Adrenal gland (tissue), 12 donors: ENCODE data around the gene DLG2. TPM values are rescaled to one million over a fixed set of nuclear protein-coding genes. Genes with fewer than 3 reads are reported as not detected.

Source experiments
- DNase-seq, 7 donors: peaks; one replicate each; pipeline ENCODE4 v3.0.0-alpha.2; 2019 to 2020
- H3K27ac ChIP-seq, 5 donors: fragments of 200-600 bp; sonication (generic) in 4 of 5; 1 replicate in 3 of 5; 2 replicates in 2 of 5; pipeline versions ENCODE4 v1.5.1 to v1.8.0; 2016 to 2020; ENCODE audit warnings: mild to moderate bottlenecking in 1 of 5
- H3K27me3 ChIP-seq: fragments of 200-600 bp; 2 replicates; pipeline ENCODE4 v1.8.0; 2021
- H3K36me3 ChIP-seq, 2 donors: fragments of 200-600 bp; replicated peaks in 1 of 2; 1 replicate in 1 of 2; 2 replicates in 1 of 2; pipeline versions ENCODE4 v1.5.1 to v1.8.0; 2018 to 2022
- H3K4me1 ChIP-seq, 2 donors: fragments of 200-600 bp; replicated peaks in 1 of 2; 1 replicate in 1 of 2; 2 replicates in 1 of 2; pipeline versions ENCODE4 v1.5.1 to v1.8.0; 2018 to 2021
- H3K4me3 ChIP-seq, 4 donors: fragments of 200-600 bp; sonication (generic) in 3 of 4; one replicate each; pipeline ENCODE4 v1.5.1; 2016 to 2018
- H3K9me3 ChIP-seq, 3 donors: fragments of 200-600 bp; sonication (generic) in 1 of 3; replicated peaks in 1 of 3; 1 replicate in 2 of 3; 2 replicates in 1 of 3; pipeline versions ENCODE4 v1.5.1 to v1.8.0; 2016 to 2021
- CTCF ChIP-seq, 6 experiments: fragments of 450-650 bp in 4 of 6; fragments of 200-600 bp in 2 of 6; sonication (generic) in 1 of 6; IDR thresholded peaks; 1 replicate in 5 of 6; 2 replicates in 1 of 6; pipeline versions ENCODE4 v1.5.1 to v1.8.0; 2016 to 2021; ENCODE audit warnings: antibody characterized with exemption in 6 of 6, mild to moderate bottlenecking in 2 of 6, moderate library complexity in 1 of 6
- POLR2A ChIP-seq, 2 donors: fragments of 450-650 bp; IDR thresholded peaks; one replicate each; pipeline ENCODE4 v1.6.1; 2017; ENCODE audit warnings: antibody characterized with exemption in 2 of 2, mild to moderate bottlenecking in 2 of 2, moderate library complexity in 1 of 2
- WGBS, 4 donors: extraction: QIAGEN DNeasy Blood & Tissue Kit in 2 of 4; methylation state at CpG; one replicate each; pipeline versions ENCODE4 v1.1.5 to v1.1.7; 2013 to 2017; 5-methylcytosine and 5-hydroxymethylcytosine counted together
- intact Hi-C, 2 donors: fragments of 100-400 bp; cut with DNase I; formaldehyde crosslinking; loops; one replicate each; pipeline versions ENCODE4 v1.14.1 to v1.15.0; 2022 to 2023
- polyA plus RNA-seq, 3 donors: library from polyadenylated mRNA; stranded (reverse); fragments of 200-250 nt in 2 of 3; fragments of 350-450 nt in 1 of 3; fragmentation: Illumina TruSeq in 1 of 3; extraction: RNeasy Lipid Tissue Mini Kit (QIAGEN cat#74804) in 1 of 3; gene quantifications; one replicate each; pipeline ENCODE4 v1.2.3, GENCODE V29; 2013 to 2014
- total RNA-seq, 9 donors: library from RNA; depleted of rRNA in 4 of 9; stranded (reverse); fragments of >200 nt in 4 of 9; fragments of 120-200 nt in 1 of 9; fragmentation: NEBNext Ultra II Directional in 1 of 9; extraction: Animal tissue kit (Norgen Biotek cat#: 25700) in 1 of 9; gene quantifications; one replicate each; pipeline versions ENCODE4 v1.1.0 to v1.2.4, GENCODE V29; 2013 to 2023
- donor health status: healthy with polysubstance abuse.
- donor health status: Bipolar disorder and iron deficiency.
- donor health status: DM: yes; HTN: yes; CAD: no.
- donor health status: DM: no; HTN: no; CAD: no.
- donor health status: DM: no; HTN: no; CAD: no.
- donor health status: DM: yes; HTN: yes; CAD: no.

The DLG2 gene
- total and polyA plus RNA-seq, 12 donors, result 8.3 to 101 (median 37.5) TPM

- Histone ChIP-seq H3K9me3 (no peaks in the 10 kb centered on the region), H3K4me1 (peaks cover 0 to 5% of the 10 kb centered on the region in 2 donors), H3K36me3 (no peaks in the 10 kb centered on the region), H3K27me3 (no peaks in the 10 kb centered on the region), H3K27ac (no peak overlapping the region), H3K4me3 (no peak overlapping the region)
- TF ChIP-seq POLR2A (IDR thresholded peaks at IDR 0.05), result no peak
- TF ChIP-seq CTCF (IDR thresholded peaks at IDR 0.05), result no peak
- DNase-seq, result no peak
- 73 to 83% (median 78%) methylated on average over 3 of the region's 3 CpGs for WGBS, 4 donors
- intact Hi-C loops, result no loop called here
These were observed 1415.2 kb downstream of the DLG2 start for GRCh38 chr11:84211896-84212295.

GRCh38 chr11:84194696-84195095 lies 1432.4 kb downstream of the DLG2 start:
- H3K4me1 ChIP-seq, result peaks cover 5 to 10% of the 10 kb centered on the region in 2 donors
- TF ChIP-seq POLR2A (IDR thresholded peaks at IDR 0.05) (no peak), CTCF (IDR thresholded peaks at IDR 0.05) (no peak)
- no peak overlapping the region for H3K4me3 ChIP-seq
- 93 to 96% (median 94%) methylated on average over 18 of the region's 18 CpGs for WGBS, 4 donors
- no peak for DNase-seq
- no peaks in the 10 kb centered on the region for H3K36me3 ChIP-seq
- intact Hi-C loops, result no loop called here
- no peak overlapping the region for H3K27ac ChIP-seq
- no peaks in the 10 kb centered on the region for H3K9me3 ChIP-seq
- no peaks in the 10 kb centered on the region for H3K27me3 ChIP-seq

GRCh38 chr11:84193706-84194105 lies 1433.4 kb downstream of the DLG2 start:
- Histone ChIP-seq H3K27ac (no peak overlapping the region), H3K4me1 (peaks cover 5 to 10% of the 10 kb centered on the region in 2 donors), H3K27me3 (no peaks in the 10 kb centered on the region), H3K9me3 (no peaks in the 10 kb centered on the region), H3K4me3 (no peak overlapping the region), H3K36me3 (no peaks in the 10 kb centered on the region)
- DNase-seq, result no peak
- no peak for TF ChIP-seq POLR2A (IDR thresholded peaks at IDR 0.05)
- TF ChIP-seq CTCF (IDR thresholded peaks at IDR 0.05), result no peak
- intact Hi-C loops, result no loop called here
- WGBS, 4 donors, result 86 to 95% (median 87%) methylated on average over 2 of the region's 2 CpGs

GRCh38 chr11:84188521-84188920 lies 1438.6 kb downstream of the DLG2 start:
- TF ChIP-seq CTCF (IDR thresholded peaks at IDR 0.05), result no peak
- no peak for TF ChIP-seq POLR2A (IDR thresholded peaks at IDR 0.05)
- WGBS, 4 donors, result 7 to 25% (median 17%) methylated on average over 1 of the region's 1 CpG
- intact Hi-C loops, result no loop called here
- Histone ChIP-seq H3K36me3 (no peaks in the 10 kb centered on the region), H3K4me1 (peaks cover 5 to 10% of the 10 kb centered on the region in 2 donors), H3K27me3 (no peaks in the 10 kb centered on the region), H3K4me3 (no peak overlapping the region), H3K9me3 (no peaks in the 10 kb centered on the region), H3K27ac (no peak overlapping the region)
- no peak for DNase-seq
